GM12875 (cell line): ENCODE results near the gene FLT1.
A peak's percentile ranks its signal among the peaks of the same experiment; 100 is the strongest.

Source experiments
- H3K4me3 ChIP-seq: one replicate; pipeline ENCODE4 v1.5.1; 2011; ENCODE audit warnings: low read depth, low read length, control low read depth
- CTCF ChIP-seq: IDR thresholded peaks from 2 replicates; pipeline ENCODE4 v1.5.1; 2011; ENCODE audit warnings: low read depth, mild to moderate bottlenecking, control low read depth, inconsistent platforms, low read length, moderate library complexity, borderline replicate concordance; ENCODE audit not compliant: insufficient read depth

Gene FLT1

GRCh38 chr13:28324181-28324789, 170.6 kb downstream of the FLT1 start:
- no peak overlapping the region for H3K4me3 ChIP-seq
- peak; percentile 75 for TF ChIP-seq CTCF

GRCh38 chr13:28322256-28322905, 172.5 kb downstream of the FLT1 start:
- H3K4me3 ChIP-seq, result no peak overlapping the region
- no peak for TF ChIP-seq CTCF

GRCh38 chr13:28321756-28322155, 173.2 kb downstream of the FLT1 start:
- no peak for TF ChIP-seq CTCF
- no peak overlapping the region for H3K4me3 ChIP-seq

GRCh38 chr13:28320884-28321574, 173.9 kb downstream of the FLT1 start:
- no peak for TF ChIP-seq CTCF
- no peak overlapping the region for H3K4me3 ChIP-seq

GRCh38 chr13:28320209-28320608, 174.7 kb downstream of the FLT1 start:
- no peak overlapping the region for H3K4me3 ChIP-seq
- TF ChIP-seq CTCF, result no peak

GRCh38 chr13:28319528-28319927, 175.4 kb downstream of the FLT1 start:
- no peak for TF ChIP-seq CTCF
- no peak overlapping the region for H3K4me3 ChIP-seq
